ENCODE data around the gene LRRN4CL. TPM values are rescaled to one million over a fixed set of nuclear protein-coding genes. Genes with fewer than 3 reads are reported as not detected.
"Not testable (repeated sequence)": the region's sequence is repeated elsewhere in the genome, so short reads cannot be mapped to it uniquely, and the experiment has no call there.

The LRRN4CL gene
- total and polyA plus RNA-seq, 11 donors = 0.63 to 8.6 (median 2.5) TPM

DNA sequence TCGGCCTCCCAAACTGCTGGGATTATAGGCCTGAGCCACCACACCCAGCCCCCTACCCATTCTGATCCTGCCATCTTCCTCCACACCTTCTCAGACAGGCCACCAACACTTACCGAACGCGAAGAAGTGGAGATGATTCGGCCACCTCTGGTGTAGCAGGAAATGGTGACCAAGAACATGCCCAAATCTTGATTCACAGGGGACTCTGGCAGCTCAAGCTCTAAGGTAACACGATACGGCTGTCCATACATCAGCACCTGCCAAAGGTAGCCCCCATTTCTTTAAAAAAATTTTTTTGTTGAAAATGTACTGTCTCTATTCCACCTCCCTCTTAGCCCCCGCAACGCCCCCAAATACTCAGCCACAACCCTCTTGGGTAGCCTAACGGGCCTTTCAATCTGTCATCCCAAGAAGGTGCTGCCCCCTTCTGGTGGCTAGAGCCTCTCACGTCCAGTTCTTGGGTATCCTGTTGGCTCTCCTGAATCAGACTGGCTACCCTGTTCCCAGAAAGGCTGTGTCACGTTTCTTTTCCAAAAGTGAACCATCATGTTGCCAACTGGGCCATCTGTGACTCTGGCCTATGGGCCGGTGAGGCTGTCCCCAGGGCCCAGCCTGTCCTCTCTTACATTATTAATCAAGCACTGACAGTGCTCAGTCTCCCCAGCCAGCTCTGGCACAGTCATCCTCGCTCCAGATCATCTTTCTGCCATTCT lies 5.3 kb upstream of the LRRN4CL start:
- WGBS, 4 donors = 37 to 47% (median 42%) methylated on average over 14 of the region's 14 CpGs
- Histone ChIP-seq H3K27ac (peak overlapping the region in 5 of 12 donors; percentile 13 to 42 (median 34)), H3K27me3 (no peaks in the 10 kb centered on the region), H3K4me3 (no peak overlapping the region), H3K9me3 (no peaks in the 10 kb centered on the region), H3K4me1 (peaks cover 0 to 21% (median 14%) of the 10 kb centered on the region in 12 donors), H3K36me3 (peaks cover 0 to 56% (median 39%) of the 10 kb centered on the region in 9 donors)
- peak; percentile 80 to 90 (median 83) for DNase-seq
- TF ChIP-seq, protein P1, sequence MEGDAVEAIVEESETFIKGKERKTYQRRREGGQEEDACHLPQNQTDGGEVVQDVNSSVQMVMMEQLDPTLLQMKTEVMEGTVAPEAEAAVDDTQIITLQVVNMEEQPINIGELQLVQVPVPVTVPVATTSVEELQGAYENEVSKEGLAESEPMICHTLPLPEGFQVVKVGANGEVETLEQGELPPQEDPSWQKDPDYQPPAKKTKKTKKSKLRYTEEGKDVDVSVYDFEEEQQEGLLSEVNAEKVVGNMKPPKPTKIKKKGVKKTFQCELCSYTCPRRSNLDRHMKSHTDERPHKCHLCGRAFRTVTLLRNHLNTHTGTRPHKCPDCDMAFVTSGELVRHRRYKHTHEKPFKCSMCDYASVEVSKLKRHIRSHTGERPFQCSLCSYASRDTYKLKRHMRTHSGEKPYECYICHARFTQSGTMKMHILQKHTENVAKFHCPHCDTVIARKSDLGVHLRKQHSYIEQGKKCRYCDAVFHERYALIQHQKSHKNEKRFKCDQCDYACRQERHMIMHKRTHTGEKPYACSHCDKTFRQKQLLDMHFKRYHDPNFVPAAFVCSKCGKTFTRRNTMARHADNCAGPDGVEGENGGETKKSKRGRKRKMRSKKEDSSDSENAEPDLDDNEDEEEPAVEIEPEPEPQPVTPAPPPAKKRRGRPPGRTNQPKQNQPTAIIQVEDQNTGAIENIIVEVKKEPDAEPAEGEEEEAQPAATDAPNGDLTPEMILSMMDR (IDR thresholded peaks at IDR 0.05) = peak; percentile 69 to 90 (median 81)
- TF ChIP-seq POLR2A (IDR thresholded peaks at IDR 0.05) = no peak
- ATAC-seq = peak; percentile 57 to 85 (median 78)
- intact Hi-C loops (cut with DNase I) = loop anchor here (2.0 to 10.0 kb wide), 6 partner anchors 14 to 302 kb away; partner anchors contain the start of gene TUT1 (in 1 of the 10)

DNA sequence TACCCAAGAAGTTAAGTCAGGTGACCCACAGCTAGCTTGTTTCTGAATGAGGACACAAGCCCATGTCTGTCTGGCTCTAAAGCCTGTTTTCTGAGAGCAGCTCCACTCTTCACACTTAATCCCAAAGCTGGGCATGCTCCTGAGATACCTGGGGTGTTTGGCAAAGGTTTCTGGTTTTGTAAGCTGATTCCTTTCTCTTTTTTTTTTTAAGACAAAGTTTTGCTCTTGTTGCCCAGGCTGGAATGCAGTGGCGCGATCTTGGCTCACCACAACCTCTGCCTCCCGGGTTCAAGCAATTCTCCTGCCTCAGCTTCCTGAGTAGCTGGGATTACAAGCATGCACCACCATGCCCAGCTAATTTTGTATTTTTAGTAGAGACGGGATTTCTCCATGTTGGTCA lies 4.3 kb upstream of the LRRN4CL start:
- peaks cover 0 to 26% (median 16%) of the 10 kb centered on the region in 12 donors for H3K4me1 ChIP-seq
- H3K9me3 ChIP-seq, H3K27ac ChIP-seq, DNase-seq, H3K27me3 ChIP-seq, ATAC-seq, H3K4me3 ChIP-seq: not testable (repeated sequence)
- peaks cover 0 to 51% (median 39%) of the 10 kb centered on the region in 9 donors for H3K36me3 ChIP-seq
- intact Hi-C loops (cut with DNase I) = loop anchor here (2.0 to 10.0 kb wide), 6 partner anchors 13 to 301 kb away; partner anchors contain the start of gene TUT1 (in 1 of the 10)
- 75 to 88% (median 82%) methylated on average over 4 of the region's 4 CpGs for WGBS, 4 donors

DNA sequence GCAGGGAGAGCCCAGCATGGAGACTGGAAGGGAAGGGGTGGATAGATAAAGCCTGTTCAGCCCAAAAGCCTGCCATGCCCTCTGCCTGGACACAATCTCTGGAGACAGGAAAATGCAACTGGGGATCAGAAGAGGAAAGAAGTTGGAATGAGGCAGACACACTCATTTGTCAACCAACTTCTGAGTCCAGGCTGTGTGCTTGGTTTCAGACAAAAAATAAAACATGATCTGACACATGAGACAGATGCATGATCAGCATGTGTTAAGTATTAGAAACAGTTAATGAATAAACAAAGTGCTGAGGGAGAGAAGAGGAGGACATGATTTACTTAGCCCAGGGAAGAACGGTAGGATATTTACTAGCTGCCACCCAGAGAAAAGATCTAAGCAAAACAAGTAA lies 839 bp downstream of the LRRN4CL start:
- intact Hi-C loops (cut with DNase I) = no loop called here
- Histone ChIP-seq H3K4me1 (peaks cover 0 to 26% (median 9%) of the 10 kb centered on the region in 12 donors), H3K9me3 (no peaks in the 10 kb centered on the region), H3K4me3 (peak overlapping the region in 10 of 12 donors; percentile 6 to 55 (median 42)), H3K27me3 (peaks cover 0 to 7% (median 0%) of the 10 kb centered on the region in 9 donors), H3K36me3 (peaks cover 0 to 38% (median 33%) of the 10 kb centered on the region in 9 donors), H3K27ac (peak overlapping the region in 9 of 12 donors; percentile 40 to 76 (median 69))
- ATAC-seq (no peak), DNase-seq (no peak)
- 62 to 74% (median 70%) methylated on average over 1 of the region's 1 CpG for WGBS, 4 donors
- TF ChIP-seq, protein P1 (IDR thresholded peaks at IDR 0.05) = no peak
- no peak for TF ChIP-seq POLR2A (IDR thresholded peaks at IDR 0.05)

DNA sequence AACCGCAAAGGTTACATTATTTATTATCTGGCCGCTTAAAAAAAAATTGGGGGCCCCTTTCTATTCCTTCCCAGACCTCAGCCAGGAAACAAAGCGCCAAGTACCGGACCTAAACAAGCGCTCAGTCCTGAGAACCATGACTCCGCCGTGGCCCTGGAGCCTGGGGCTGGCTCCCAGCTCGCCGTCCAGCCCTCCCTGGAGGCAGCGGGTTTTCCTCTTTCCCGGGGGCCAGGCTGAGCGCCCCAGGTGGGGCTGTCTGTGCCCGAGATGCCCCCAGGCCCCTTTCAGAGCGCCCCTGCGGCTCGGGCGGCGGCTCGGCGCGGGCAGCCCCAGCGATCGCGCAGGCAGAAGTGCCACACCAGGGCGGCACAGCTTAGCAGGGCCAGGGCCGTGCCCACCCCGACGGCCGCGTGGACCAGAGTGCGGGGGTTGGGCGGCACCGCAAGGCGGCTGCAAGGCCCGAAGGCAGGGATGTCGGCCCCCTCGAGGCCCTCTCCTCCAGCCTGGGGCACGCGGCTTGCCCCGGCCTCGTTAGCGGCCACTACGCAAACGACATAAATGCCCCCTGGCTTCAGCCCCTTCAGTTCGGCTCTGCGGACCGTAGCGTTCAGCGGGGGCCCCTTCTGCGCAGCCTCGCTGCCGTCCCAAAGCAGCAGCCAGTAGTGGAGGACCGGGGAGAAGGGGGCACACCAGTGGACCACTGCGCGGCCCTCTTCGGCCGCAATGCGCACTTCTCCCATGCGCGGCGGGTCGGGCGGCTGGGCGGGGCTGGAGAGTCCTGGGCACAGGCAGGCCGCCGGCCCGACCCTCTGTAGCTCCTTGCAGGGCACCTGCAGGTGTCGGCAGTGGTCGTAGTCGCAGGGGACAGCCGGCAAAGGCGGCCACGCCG lies 1.6 kb downstream of the LRRN4CL start:
- Histone ChIP-seq H3K4me3 (peak overlapping the region in 11 of 12 donors; percentile 4 to 55 (median 41)), H3K27ac (peak overlapping the region in 7 of 12 donors; percentile 29 to 76 (median 69)), H3K9me3 (no peaks in the 10 kb centered on the region), H3K27me3 (peaks cover 0 to 7% (median 0%) of the 10 kb centered on the region in 9 donors), H3K4me1 (peaks cover 0 to 26% (median 9%) of the 10 kb centered on the region in 12 donors), H3K36me3 (peaks cover 0 to 31% (median 26%) of the 10 kb centered on the region in 9 donors)
- WGBS, 4 donors = 41 to 50% (median 45%) methylated on average over 28 to 74 of the region's 74 CpGs
- DNase-seq (peak in 2 of 5 donors; percentile 51 to 67), ATAC-seq (peak in 2 of 4 donors; percentile 36 to 38)
- TF ChIP-seq, protein P1 (IDR thresholded peaks at IDR 0.05) = no peak
- no peak for TF ChIP-seq POLR2A (IDR thresholded peaks at IDR 0.05)
- intact Hi-C loops (cut with DNase I) = no loop called here
